Measurements from ENCODE around the gene SGMS2. TPM values are rescaled to one million over a fixed set of nuclear protein-coding genes. Genes with fewer than 3 reads are reported as not detected.

Gene SGMS2
- total and polyA plus RNA-seq, 2 experiments from 2014 or later = 35.3 to 116 TPM

GRCh38 chr4:107831140-107831539 is 6.4 kb downstream of the SGMS2 start:
- Histone ChIP-seq H3K9ac (no peak overlapping the region), H4K20me1 (ENCODE audit: insufficient read depth) (no peaks in the 10 kb centered on the region), H3K4me1 (ENCODE audit: insufficient read depth) (peaks cover 14% of the 10 kb centered on the region), H3K27ac (no peak overlapping the region), H3K27me3 (replicated peaks; ENCODE audit: insufficient read depth) (no peaks in the 10 kb centered on the region), H3K9me3 (ENCODE audit: low read depth) (no peaks in the 10 kb centered on the region), H3K4me3 (no peak overlapping the region), H3F3A (ENCODE audit: insufficient read depth) (no peaks in the 10 kb centered on the region), H2AFZ (no peak overlapping the region), H3K36me3 (ENCODE audit: low read depth) (no peaks in the 10 kb centered on the region), H3K79me2 (ENCODE audit: insufficient read depth) (peaks cover 93% of the 10 kb centered on the region), H3K4me2 (ENCODE audit: unreplicated experiment) (no peak overlapping the region), H3K9me2 (ENCODE audit: insufficient read depth) (no peaks in the 10 kb centered on the region)
- TF ChIP-seq EZH2 (IDR thresholded peaks at IDR 0.05; ENCODE audit: insufficient read depth, poor library complexity, severe bottlenecking) (no peak), EZH2phosphoT487 (IDR thresholded peaks at IDR 0.05; ENCODE audit: insufficient read depth, low read depth) (no peak)
- no peak for DNase-seq
- 91 to 95% methylated on average over 4 of the region's 4 CpGs for WGBS, 2 experiments (ENCODE audit: low coverage in 1 of 2, low lambda C conversion rate in 2 of 2, missing lambda C conversion rate in 2 of 2)
- in situ Hi-C loops (cut with MboI) = no loop called here

- H3K9me2 ChIP-seq (ENCODE audit: insufficient read depth) = no peaks in the 10 kb centered on the region
- no peak overlapping the region for H2AFZ ChIP-seq
- no peaks in the 10 kb centered on the region for H3K27me3 ChIP-seq (replicated peaks; ENCODE audit: insufficient read depth)
- H3K9me3 ChIP-seq (ENCODE audit: low read depth) = no peaks in the 10 kb centered on the region
- no peak overlapping the region for H3K27ac ChIP-seq
- H4K20me1 ChIP-seq (ENCODE audit: insufficient read depth) = no peaks in the 10 kb centered on the region
- DNase-seq = no peak
- H3K79me2 ChIP-seq (ENCODE audit: insufficient read depth) = peaks cover 93% of the 10 kb centered on the region
- H3F3A ChIP-seq (ENCODE audit: insufficient read depth) = no peaks in the 10 kb centered on the region
- H3K4me1 ChIP-seq (ENCODE audit: insufficient read depth) = peaks cover 8% of the 10 kb centered on the region
- no peaks in the 10 kb centered on the region for H3K36me3 ChIP-seq (ENCODE audit: low read depth)
- H3K4me2 ChIP-seq (ENCODE audit: unreplicated experiment) = no peak overlapping the region
- no peak overlapping the region for H3K9ac ChIP-seq
- no peak overlapping the region for H3K4me3 ChIP-seq
- TF ChIP-seq EZH2 (IDR thresholded peaks at IDR 0.05; ENCODE audit: insufficient read depth, poor library complexity, severe bottlenecking) = no peak
- no peak for TF ChIP-seq EZH2phosphoT487 (IDR thresholded peaks at IDR 0.05; ENCODE audit: insufficient read depth, low read depth)
- in situ Hi-C loops (cut with MboI) = no loop called here
- WGBS, 2 experiments (ENCODE audit: low coverage in 1 of 2, low lambda C conversion rate in 2 of 2, missing lambda C conversion rate in 2 of 2) = 92 to 100% methylated on average over 2 of the region's 2 CpGs
Observed at GRCh38 chr4:107832275-107832807, 7.6 kb downstream of the SGMS2 start.

GRCh38 chr4:107834241-107834794 is 9.6 kb downstream of the SGMS2 start:
- no peaks in the 10 kb centered on the region for H3K9me2 ChIP-seq (ENCODE audit: insufficient read depth)
- TF ChIP-seq EZH2 (IDR thresholded peaks at IDR 0.05; ENCODE audit: insufficient read depth, poor library complexity, severe bottlenecking) (no peak), EZH2phosphoT487 (IDR thresholded peaks at IDR 0.05; ENCODE audit: insufficient read depth, low read depth) (no peak)
- H3K27me3 ChIP-seq (replicated peaks; ENCODE audit: insufficient read depth) = no peaks in the 10 kb centered on the region
- in situ Hi-C loops (cut with MboI) = no loop called here
- peaks cover 25% of the 10 kb centered on the region for H3K4me1 ChIP-seq (ENCODE audit: insufficient read depth)
- no peak overlapping the region for H3K9ac ChIP-seq
- no peak overlapping the region for H3K4me2 ChIP-seq (ENCODE audit: unreplicated experiment)
- peak; percentile 6 for DNase-seq
- no peaks in the 10 kb centered on the region for H3K9me3 ChIP-seq (ENCODE audit: low read depth)
- H3K36me3 ChIP-seq (ENCODE audit: low read depth) = no peaks in the 10 kb centered on the region
- H3K79me2 ChIP-seq (ENCODE audit: insufficient read depth) = peaks cover 85% of the 10 kb centered on the region
- 48 to 61% methylated on average over 1 of the region's 1 CpG for WGBS, 2 experiments (ENCODE audit: low coverage in 1 of 2, low lambda C conversion rate in 2 of 2, missing lambda C conversion rate in 2 of 2)
- H4K20me1 ChIP-seq (ENCODE audit: insufficient read depth) = no peaks in the 10 kb centered on the region
- H2AFZ ChIP-seq = no peak overlapping the region
- no peak overlapping the region for H3K27ac ChIP-seq
- peaks cover 17% of the 10 kb centered on the region for H3F3A ChIP-seq (ENCODE audit: insufficient read depth)
- H3K4me3 ChIP-seq = no peak overlapping the region

DNA sequence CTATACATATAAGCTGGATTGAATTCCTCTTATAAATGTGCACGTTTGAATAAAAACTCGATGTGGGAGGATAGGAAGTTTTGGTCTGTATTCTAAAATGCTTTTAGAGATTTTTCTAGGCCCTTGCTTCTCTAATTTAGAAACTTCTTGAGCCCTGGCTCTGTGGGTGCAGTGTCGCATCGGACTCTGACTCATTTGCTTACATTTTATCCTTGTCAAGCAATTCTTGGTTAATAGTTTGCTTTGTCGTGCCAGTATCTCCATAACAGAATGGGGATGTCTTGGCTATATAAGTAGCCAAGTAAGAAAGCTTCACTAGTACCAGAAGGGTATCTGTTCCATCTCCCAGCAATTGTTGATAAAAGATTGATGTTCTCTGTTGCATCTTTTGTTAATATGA is 10.7 kb downstream of the SGMS2 start:
- Histone ChIP-seq H3K9me2 (ENCODE audit: insufficient read depth) (no peaks in the 10 kb centered on the region), H3K9ac (no peak overlapping the region), H3K27ac (no peak overlapping the region), H3K4me3 (no peak overlapping the region), H2AFZ (no peak overlapping the region), H3F3A (ENCODE audit: insufficient read depth) (peaks cover 21% of the 10 kb centered on the region), H4K20me1 (ENCODE audit: insufficient read depth) (no peaks in the 10 kb centered on the region), H3K9me3 (ENCODE audit: low read depth) (no peaks in the 10 kb centered on the region), H3K4me2 (ENCODE audit: unreplicated experiment) (peak overlapping the region; percentile 2), H3K79me2 (ENCODE audit: insufficient read depth) (peaks cover 87% of the 10 kb centered on the region), H3K27me3 (replicated peaks; ENCODE audit: insufficient read depth) (no peaks in the 10 kb centered on the region), H3K36me3 (ENCODE audit: low read depth) (no peaks in the 10 kb centered on the region), H3K4me1 (ENCODE audit: insufficient read depth) (peaks cover 26% of the 10 kb centered on the region)
- in situ Hi-C loops (cut with MboI) = no loop called here
- TF ChIP-seq EZH2 (IDR thresholded peaks at IDR 0.05; ENCODE audit: insufficient read depth, poor library complexity, severe bottlenecking) (no peak), EZH2phosphoT487 (IDR thresholded peaks at IDR 0.05; ENCODE audit: insufficient read depth, low read depth) (no peak)
- peak; percentile 59 for DNase-seq
- 16 to 23% methylated on average over 5 of the region's 5 CpGs for WGBS, 2 experiments (ENCODE audit: low coverage in 1 of 2, low lambda C conversion rate in 2 of 2, missing lambda C conversion rate in 2 of 2)

Data from GM23248 (cell line).